GM12878 (cell line): ENCODE data around the gene DNAJC5. TPM values are rescaled to one million over a fixed set of nuclear protein-coding genes. Genes with fewer than 3 reads are reported as not detected.
A peak's percentile ranks its signal among the peaks of the same experiment; 100 is the strongest.

Source experiments
- ATAC-seq: fragments of 200-7000 bp; cut with Tn5 transposase; 3 replicates; pipeline ENCODE4 v1.9.1; 2020; ENCODE audit warnings: mild to moderate bottlenecking, moderate library complexity
- BruUV-seq: library from RNA; stranded (reverse); fragments of 400-500 nt; replicated peaks from 2 replicates; lab custom pipeline; 2021; lab: Mats Ljungman, UMichigan
- CTCF ChIA-PET: fragments of 300-600 bp; sonication (Branson Sonifier 250); formaldehyde crosslinking; extraction: SDS; loops from one replicate; lab custom pipeline; 2021; ENCODE audit warnings: inconsistent platforms; lab: Yijun Ruan, JAX
- POLR2A ChIA-PET: fragments of 350-600 bp; formaldehyde crosslinking; extraction: SDS; loops from one replicate; lab custom pipeline; 2021; ENCODE audit warnings: inconsistent platforms; lab: Charles Lee
- RAD21 ChIA-PET: fragments of 300-600 bp; sonication (Branson Sonifier 250); formaldehyde crosslinking; loops from one replicate; lab custom pipeline; 2023; ENCODE audit warnings: antibody characterized with exemption; ENCODE audit not compliant: unreplicated experiment; lab: Charles Lee
- SMC1A ChIA-PET: fragments of 300-600 bp; sonication (Branson Sonifier 250); formaldehyde crosslinking; loops from one replicate; lab custom pipeline; 2023; ENCODE audit not compliant: unreplicated experiment, uncharacterized antibody; lab: Charles Lee
- DNase-seq: peaks from one replicate; pipeline ENCODE4 v3.0.0-alpha.2; 2011; ENCODE audit warnings: low read depth, low spot score
- FAIRE-seq: peaks from 3 replicates; lab custom pipeline; 2011; peaks lifted over from hg19 to GRCh38; lab: Jason Lieb, UNC
- H2AFZ ChIP-seq: 2 replicates; pipeline ENCODE4 v1.6.0; 2011; ENCODE audit warnings: low read depth, low read length, control low read depth; ENCODE audit not compliant: control insufficient read depth
- H3K27ac ChIP-seq: 2 replicates; pipeline ENCODE4 v1.5.1; 2011; ENCODE audit warnings: control low read depth; ENCODE audit not compliant: control insufficient read depth, insufficient read depth
- H3K27me3 ChIP-seq, 2 experiments: replicated peaks in 1 of 2; 2 replicates each; pipeline versions ENCODE4 v1.6.0 to v1.6.1; 2011; ENCODE audit warnings: low read length in 1 of 2; ENCODE audit not compliant: control insufficient read depth in 2 of 2, insufficient read depth in 2 of 2
- H3K36me3 ChIP-seq, 2 experiments: 2 replicates each; pipeline ENCODE4 v1.5.1; 2011; ENCODE audit warnings: low read length in 1 of 2; ENCODE audit not compliant: control insufficient read depth in 2 of 2, insufficient read depth in 2 of 2
- H3K4me1 ChIP-seq: 2 replicates; pipeline ENCODE4 v1.6.1; 2011; ENCODE audit warnings: mild to moderate bottlenecking, low read length, moderate library complexity, mixed read lengths; ENCODE audit not compliant: control insufficient read depth, insufficient read depth
- H3K4me2 ChIP-seq: 2 replicates; pipeline ENCODE4 v1.6.0; 2011; ENCODE audit warnings: control low read depth; ENCODE audit not compliant: control insufficient read depth, insufficient read depth
- H3K4me3 ChIP-seq: fragments of 200-600 bp; sonication (generic); 2 replicates; pipeline ENCODE4 v1.5.1; 2016
- H3K79me2 ChIP-seq: 2 replicates; pipeline ENCODE4 v1.6.0; 2011; ENCODE audit warnings: low read length; ENCODE audit not compliant: control insufficient read depth, insufficient read depth
- H3K9ac ChIP-seq: 2 replicates; pipeline ENCODE4 v1.8.0; 2011; ENCODE audit warnings: low read length, control low read depth, mixed read lengths; ENCODE audit not compliant: control insufficient read depth, insufficient read depth
- H3K9me3 ChIP-seq: replicated peaks from 3 replicates; pipeline ENCODE4 v1.5.1; 2011; ENCODE audit warnings: mild to moderate bottlenecking, low read length; ENCODE audit not compliant: control insufficient read depth, insufficient read depth
- H4K20me1 ChIP-seq: 2 replicates; pipeline ENCODE4 v1.6.0; 2011; ENCODE audit not compliant: control insufficient read depth, insufficient read depth
- MEF2A ChIP-seq: IDR thresholded peaks from 2 replicates; pipeline ENCODE4 v1.6.1; 2011; ENCODE audit warnings: low read depth, mild to moderate bottlenecking, low read length, moderate library complexity; ENCODE audit not compliant: insufficient read depth
- POLR2A ChIP-seq: IDR thresholded peaks from 2 replicates; pipeline ENCODE4 v1.6.1; 2011; ENCODE audit warnings: low read depth, mild to moderate bottlenecking, low read length
- WGBS: methylation state at CpG from one replicate; pipeline ENCODE4 v1.1.6; 2016; ENCODE audit warnings: low lambda C conversion rate; ENCODE audit not compliant: insufficient replicate concordance, insufficient coverage; ENCODE audit errors: missing lambda C conversion rate; 5-methylcytosine and 5-hydroxymethylcytosine counted together
- in situ Hi-C: fragments of 300-500 bp; cut with MboI; formaldehyde crosslinking; loops from 9 replicates; pipeline ENCODE4 v1.14.3; 2018; ENCODE audit warnings: mixed read lengths
- intact Hi-C: fragments of 100-400 bp; cut with micrococcal nuclease; formaldehyde crosslinking; loops from one replicate; pipeline ENCODE4 v1.14.2; 2022; ENCODE audit not compliant: unreplicated experiment
- polyA plus RNA-seq, 11 experiments: library from polyadenylated mRNA; depleted of rRNA in 4 of 11; unstranded in 6 of 11; stranded (reverse) in 5 of 11; fragments of >200 nt; fragmentation: Nextera tagmentation in 4 of 11; fragmentation: Illumina TruSeq in 1 of 11; extraction: Ambion mirVana in 4 of 11; extraction: Trizol in 1 of 11; gene quantifications; 1 replicate in 1 of 11; 2 replicates in 10 of 11; pipeline versions ENCODE4 v1.2.1 to v1.2.3, GENCODE V29; 2011 to 2016; ENCODE audit warnings: inconsistent platforms in 2 of 11, missing spikeins in 2 of 11, low read depth in 1 of 11
- total RNA-seq, 4 experiments: library from RNA; depleted of rRNA in 3 of 4; stranded (reverse); fragments of >200 nt in 3 of 4; fragmentation: Illumina TruSeq in 1 of 4; extraction: Trizol in 1 of 4; gene quantifications; 2 replicates each; pipeline versions ENCODE4 v1.2.1 to v1.2.3, GENCODE V29; 2013 to 2021
- TF ChIP-seq, protein P1 (sequence below): fragments of 450-650 bp; IDR thresholded peaks from 2 replicates; pipeline ENCODE4 v1.6.1; 2017; ENCODE audit warnings: borderline replicate concordance
- TF ChIP-seq, protein P2 (sequence below): fragments of 450-650 bp; formaldehyde crosslinking; IDR thresholded peaks from 2 replicates; pipeline ENCODE4 v1.5.0; 2022; ENCODE audit warnings: mild to moderate bottlenecking, missing genetic modification characterization

Gene DNAJC5
- total and polyA plus RNA-seq, 10 of the 15 experiments (the other 5 are each of a cell fraction or from before 2014, with no cell fraction given): 0.69 to 36.8 (median 17.0) TPM

DNA sequence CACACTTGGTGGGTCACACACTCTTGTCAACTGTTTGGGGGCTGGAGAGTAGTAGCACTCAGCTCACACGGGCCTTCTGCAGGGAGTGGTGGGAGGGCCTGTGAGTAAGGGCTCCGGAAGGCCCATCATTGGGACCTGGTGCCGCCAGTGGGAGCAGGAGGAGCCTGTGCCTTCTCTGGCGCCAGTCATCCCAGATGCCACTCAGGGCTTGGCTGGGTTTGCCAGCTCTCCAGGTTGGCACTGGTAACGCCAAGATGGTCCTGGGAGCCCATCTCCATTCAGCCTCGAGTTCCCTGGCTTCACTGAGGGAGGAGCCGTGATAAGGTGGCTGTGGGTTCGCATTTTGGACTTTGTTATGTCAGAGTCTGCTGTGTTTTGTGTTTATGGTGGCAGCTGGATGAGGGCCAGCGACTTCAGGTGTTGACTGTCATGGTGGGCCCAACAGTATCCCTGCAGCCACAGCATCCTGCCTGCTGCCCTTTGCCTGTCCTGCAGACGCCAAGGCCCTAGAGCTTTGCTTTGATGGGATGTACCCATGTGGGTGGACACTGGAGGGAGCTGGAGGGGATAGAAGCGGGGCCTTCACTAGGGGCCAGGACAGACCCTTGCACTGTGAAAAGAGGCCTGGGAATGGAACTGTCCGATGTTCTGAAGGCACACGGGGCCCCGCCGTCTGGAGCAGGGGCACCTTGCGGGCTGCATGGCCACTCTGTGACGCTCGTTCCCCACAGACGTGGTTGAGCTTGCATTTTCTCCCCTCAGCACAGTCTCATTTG, 13.3 kb upstream of the DNAJC5 start:
- no peak overlapping the region for H3K4me2 ChIP-seq
- no peak for FAIRE-seq
- RAD21 ChIA-PET: no interaction called here
- TF ChIP-seq, protein P1, sequence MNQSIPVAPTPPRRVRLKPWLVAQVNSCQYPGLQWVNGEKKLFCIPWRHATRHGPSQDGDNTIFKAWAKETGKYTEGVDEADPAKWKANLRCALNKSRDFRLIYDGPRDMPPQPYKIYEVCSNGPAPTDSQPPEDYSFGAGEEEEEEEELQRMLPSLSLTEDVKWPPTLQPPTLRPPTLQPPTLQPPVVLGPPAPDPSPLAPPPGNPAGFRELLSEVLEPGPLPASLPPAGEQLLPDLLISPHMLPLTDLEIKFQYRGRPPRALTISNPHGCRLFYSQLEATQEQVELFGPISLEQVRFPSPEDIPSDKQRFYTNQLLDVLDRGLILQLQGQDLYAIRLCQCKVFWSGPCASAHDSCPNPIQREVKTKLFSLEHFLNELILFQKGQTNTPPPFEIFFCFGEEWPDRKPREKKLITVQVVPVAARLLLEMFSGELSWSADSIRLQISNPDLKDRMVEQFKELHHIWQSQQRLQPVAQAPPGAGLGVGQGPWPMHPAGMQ: no peak
- no peak for TF ChIP-seq MEF2A
- TF ChIP-seq, protein P2, sequence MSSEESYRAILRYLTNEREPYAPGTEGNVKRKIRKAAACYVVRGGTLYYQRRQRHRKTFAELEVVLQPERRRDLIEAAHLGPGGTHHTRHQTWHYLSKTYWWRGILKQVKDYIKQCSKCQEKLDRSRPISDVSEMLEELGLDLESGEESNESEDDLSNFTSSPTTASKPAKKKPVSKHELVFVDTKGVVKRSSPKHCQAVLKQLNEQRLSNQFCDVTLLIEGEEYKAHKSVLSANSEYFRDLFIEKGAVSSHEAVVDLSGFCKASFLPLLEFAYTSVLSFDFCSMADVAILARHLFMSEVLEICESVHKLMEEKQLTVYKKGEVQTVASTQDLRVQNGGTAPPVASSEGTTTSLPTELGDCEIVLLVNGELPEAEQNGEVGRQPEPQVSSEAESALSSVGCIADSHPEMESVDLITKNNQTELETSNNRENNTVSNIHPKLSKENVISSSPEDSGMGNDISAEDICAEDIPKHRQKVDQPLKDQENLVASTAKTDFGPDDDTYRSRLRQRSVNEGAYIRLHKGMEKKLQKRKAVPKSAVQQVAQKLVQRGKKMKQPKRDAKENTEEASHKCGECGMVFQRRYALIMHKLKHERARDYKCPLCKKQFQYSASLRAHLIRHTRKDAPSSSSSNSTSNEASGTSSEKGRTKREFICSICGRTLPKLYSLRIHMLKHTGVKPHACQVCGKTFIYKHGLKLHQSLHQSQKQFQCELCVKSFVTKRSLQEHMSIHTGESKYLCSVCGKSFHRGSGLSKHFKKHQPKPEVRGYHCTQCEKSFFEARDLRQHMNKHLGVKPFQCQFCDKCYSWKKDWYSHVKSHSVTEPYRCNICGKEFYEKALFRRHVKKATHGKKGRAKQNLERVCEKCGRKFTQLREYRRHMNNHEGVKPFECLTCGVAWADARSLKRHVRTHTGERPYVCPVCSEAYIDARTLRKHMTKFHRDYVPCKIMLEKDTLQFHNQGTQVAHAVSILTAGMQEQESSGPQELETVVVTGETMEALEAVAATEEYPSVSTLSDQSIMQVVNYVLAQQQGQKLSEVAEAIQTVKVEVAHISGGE: no peak
- TF ChIP-seq POLR2A: peak; percentile 28; the same call in 1 of the 2 replicates
- TF ChIP-seq, all 136 proteins: peak for 1
- H3K27me3 ChIP-seq: no peaks in the 10 kb centered on the region
- H3K9me3 ChIP-seq: no peaks in the 10 kb centered on the region
- H3K9ac ChIP-seq: no peak overlapping the region
- no peak overlapping the region for H3K4me3 ChIP-seq
- in situ Hi-C loops (no loop called here), intact Hi-C loops (no loop called here)
- DNase-seq (no peak), ATAC-seq (no peak)
- no peaks in the 10 kb centered on the region; the same call in 1 of the 2 replicates for H3K79me2 ChIP-seq
- 94% methylated on average over 19 of the region's 19 CpGs for WGBS
- H4K20me1 ChIP-seq: no peaks in the 10 kb centered on the region
- H3K4me1 ChIP-seq: 0 out of 2 replicates have a peak, but pooled peaks cover 3% of the 10 kb centered on the region
- SMC1A ChIA-PET: no interaction called here
- BruUV-seq: no TSS peak
- H3K36me3 ChIP-seq: peaks cover 3 to 28% of the 10 kb centered on the region in 2 experiments; a peak in 3 of 4 replicates
- no peak overlapping the region for H3K27ac ChIP-seq
- POLR2A ChIA-PET: interaction anchor here (0.6 kb wide), 1 partner anchor 359 kb away, joined by 6 read pairs; no protein-coding TSS in a partner anchor
- H2AFZ ChIP-seq: no peak overlapping the region
- CTCF ChIA-PET: no interaction called here
